NCI-H1930 (cell line): Measurements from ENCODE around the gene ST6GALNAC4.

Experiments used
- DNase-seq, 2 experiments: peaks; one replicate each; lab custom pipeline; 2025; lab: John Stamatoyannopoulos, UW

The ST6GALNAC4 gene, protein sequence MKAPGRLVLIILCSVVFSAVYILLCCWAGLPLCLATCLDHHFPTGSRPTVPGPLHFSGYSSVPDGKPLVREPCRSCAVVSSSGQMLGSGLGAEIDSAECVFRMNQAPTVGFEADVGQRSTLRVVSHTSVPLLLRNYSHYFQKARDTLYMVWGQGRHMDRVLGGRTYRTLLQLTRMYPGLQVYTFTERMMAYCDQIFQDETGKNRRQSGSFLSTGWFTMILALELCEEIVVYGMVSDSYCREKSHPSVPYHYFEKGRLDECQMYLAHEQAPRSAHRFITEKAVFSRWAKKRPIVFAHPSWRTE

DNA sequence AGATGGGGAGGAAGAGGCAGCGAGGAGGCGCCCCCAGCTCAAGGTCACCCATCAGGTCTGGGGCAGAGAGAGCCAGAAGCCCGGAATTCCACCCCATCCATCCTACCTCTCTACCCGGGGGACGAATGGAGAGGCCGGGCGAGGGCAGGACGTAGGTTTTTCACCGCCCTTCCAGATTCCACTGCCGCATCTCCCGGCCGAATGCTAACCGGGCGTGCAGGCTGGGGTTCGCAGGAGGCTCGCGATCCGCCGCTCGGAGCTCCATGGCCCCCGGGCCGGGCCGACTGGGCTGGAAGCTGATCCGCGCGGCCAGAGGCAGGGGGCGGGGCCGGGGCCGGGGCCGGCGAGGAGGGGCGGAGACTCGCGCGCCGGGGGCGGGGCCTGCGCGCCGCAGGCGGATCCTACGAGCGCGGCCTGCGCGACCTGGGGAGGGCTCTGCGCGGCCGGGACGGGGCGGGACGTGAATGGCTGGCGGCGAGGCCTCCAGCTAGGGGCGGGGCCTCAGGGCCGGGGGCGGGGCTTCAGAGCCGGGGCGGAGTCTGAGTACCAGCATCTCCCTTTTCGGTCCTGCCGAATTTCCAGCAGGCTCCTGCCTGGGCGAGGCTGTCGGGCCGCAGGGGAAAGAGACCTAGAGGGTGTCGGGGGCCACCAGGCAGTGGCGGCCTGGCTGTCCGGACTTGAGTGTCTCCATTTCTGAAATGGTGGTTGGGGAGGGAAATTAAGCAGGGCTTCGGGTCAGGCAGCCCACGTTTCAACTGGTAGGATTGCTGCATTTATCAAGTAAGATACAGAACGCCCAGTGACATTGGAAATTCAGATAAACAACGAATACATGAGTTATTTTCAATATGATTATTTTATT lies at the start of gene ST6GALNAC4:
ST6GALNAC4 (minus strand) TSS at position 322 of the 862 bp plus-strand sequence. CDS start 622 bp downstream, outside the sequence.
- DNase-seq = peak; percentile 72 to 82

DNA sequence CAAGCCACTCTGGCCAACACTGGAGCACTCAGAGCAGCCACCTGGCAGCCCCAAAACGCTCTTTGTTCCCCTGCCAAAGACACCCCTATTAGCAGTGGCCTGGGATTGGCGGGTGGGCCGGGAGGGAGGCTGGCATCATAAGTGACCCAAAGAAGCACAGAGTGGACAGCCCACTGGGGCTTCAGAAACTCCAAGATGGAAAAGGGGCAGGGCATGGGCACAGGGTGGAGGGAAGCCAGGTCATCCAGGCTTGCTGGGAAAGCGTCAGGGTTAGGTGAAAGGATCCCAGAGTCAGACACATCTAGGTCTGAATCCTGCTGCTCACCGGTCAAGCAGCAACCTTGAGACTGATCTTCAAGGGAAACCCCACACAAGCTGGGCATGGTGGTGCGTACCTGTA lies 49.1 kb upstream of the ST6GALNAC4 start:
- DNase-seq = no peak

DNA sequence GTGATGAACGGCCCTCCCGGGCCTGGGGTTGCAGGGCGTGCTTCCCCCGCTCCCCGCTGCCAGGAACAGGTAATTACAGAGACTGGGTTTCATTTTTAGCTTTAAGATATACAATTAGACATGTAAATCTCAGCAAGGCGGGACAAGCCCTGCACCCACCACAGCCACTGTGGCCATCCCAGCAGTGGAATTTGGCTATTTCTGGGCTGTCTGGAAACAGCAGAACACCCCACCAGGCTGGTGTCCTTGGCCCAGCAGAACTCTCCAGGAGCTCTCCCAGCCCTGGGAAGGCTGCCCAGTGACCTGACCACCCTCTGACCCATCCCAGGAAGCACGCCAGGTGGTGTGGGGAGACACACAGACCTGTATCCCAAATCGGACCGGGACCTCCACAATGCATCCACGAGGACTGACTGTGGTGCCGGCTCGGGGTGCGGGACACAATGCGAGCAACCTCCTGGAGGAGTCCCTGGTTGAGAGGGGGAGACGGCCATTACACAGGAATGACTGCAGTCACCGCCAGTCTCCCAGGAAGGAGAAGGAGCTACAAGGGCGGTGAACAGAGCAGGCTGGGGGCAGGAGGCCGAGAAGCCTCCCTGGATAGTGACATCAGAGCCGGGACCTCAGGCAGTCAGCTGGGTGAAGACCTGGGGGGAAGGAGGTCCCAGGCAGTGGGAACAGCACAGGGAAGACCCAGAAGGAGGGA lies 46.7 kb upstream of the ST6GALNAC4 start:
- DNase-seq = no peak

DNA sequence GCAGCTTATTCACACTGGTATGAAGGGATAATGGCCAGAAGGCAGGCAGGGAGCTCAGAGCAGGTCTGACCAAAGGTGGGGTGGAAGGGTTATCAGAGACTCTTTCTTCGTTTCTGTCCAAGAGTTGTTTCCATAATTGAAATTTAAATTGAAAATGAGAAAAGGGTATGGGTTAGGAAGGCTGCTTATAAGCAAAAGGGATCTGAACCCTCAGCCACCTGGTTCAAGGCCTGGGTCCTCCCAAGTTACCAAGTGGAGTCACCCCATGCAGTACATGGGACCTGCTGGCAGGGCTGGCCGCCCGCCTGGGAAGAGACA lies 46.2 kb upstream of the ST6GALNAC4 start:
- DNase-seq = no peak

DNA sequence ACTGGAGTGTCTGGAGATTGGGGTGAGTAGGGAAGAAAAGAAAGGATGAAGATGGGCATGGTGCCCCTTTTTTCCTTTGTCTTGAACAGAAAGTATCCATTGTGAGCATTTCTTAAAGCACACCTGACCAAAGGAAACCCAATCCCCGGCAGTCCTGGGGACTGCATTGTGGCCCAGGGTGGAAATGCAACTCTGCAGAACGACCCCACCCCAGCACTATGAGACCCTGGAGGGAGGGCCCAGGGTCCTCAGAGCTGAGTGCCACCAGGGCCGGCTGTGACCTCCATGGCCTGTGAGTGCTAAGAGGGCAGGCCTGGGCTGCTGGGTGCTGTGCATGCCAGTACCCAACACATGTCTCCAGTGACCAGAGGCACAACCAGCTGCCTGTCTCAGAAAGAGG lies 45.4 kb upstream of the ST6GALNAC4 start:
- DNase-seq = no peak

DNA sequence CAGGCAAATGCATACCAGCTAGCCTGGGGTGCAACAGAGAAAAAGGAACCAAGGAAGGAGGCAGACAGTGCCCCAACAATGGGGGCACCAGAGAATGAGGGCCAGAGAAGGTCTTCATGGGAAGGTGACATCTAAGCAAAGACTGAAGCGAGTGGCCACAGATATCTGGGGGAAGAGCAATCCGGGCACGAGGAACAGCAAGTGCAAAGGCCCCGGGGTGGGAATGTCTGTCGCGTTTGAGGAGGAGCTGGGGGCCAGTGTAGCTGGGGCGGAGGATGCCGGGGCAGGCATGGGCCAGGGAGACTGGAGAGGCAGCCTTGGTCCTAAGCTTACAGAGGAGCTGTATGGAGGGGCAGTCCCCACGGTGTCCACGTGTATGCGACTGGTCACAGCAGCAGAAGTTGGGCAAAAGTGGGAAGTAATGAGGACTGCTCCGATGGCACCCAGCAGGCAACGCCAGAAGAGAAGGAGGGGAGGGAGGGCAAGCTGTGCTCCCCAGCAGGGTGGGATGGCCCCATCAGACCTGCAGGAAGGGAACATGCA lies 44.8 kb upstream of the ST6GALNAC4 start:
- no peak for DNase-seq

DNA sequence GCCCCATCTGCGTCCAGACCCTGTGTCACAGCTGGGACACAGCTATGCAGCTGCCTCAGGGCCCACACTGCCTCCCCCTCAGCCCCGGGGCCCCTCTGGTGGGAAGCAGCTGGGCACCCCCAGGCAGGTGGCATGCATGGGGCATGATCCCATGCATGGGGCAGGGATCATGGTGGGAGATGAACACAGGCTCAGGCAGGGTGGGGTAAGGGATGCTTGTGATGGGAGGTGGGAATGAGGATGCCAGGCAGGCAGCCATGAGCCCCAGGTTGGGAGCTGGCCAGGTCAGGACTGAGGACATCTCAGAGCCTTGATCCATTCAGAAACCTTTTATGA lies 44.3 kb upstream of the ST6GALNAC4 start:
- DNase-seq = no peak

DNA sequence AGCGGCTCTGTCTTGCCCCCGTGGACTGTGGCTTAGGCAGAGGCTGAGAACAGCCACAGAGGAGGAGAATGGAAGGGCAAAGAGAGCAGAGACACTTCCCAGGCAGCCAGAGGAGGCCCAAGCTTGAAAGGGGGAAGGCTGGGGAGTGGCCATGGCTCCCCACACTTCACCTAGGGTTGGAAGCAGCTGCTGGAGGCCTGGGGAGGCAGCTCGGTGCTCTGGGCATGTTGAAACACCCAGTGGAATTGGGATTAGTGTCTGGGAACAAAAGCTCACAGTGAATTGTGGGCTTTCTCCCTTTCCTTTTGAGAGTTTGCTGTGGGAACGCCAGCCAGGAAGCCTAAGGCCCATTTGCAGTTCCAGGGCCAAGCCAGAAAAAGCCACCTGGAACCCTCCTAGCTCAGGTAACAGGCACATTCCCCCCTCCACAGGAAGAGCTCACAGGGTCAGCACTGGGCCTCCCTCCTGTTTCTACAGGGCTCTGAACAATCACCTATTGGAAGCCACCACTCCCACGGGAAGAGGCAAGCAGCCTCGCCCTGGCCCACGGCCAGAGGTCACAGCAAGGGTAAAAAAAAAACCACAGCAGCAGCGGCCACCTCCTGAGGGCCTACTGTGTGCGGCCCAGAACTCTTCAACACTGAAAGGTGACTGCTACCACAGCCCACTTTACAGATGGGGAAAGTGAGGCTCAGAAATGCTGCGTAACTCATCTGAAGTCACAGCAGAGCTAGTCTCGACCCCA lies 43.7 kb upstream of the ST6GALNAC4 start:
- DNase-seq = no peak

DNA sequence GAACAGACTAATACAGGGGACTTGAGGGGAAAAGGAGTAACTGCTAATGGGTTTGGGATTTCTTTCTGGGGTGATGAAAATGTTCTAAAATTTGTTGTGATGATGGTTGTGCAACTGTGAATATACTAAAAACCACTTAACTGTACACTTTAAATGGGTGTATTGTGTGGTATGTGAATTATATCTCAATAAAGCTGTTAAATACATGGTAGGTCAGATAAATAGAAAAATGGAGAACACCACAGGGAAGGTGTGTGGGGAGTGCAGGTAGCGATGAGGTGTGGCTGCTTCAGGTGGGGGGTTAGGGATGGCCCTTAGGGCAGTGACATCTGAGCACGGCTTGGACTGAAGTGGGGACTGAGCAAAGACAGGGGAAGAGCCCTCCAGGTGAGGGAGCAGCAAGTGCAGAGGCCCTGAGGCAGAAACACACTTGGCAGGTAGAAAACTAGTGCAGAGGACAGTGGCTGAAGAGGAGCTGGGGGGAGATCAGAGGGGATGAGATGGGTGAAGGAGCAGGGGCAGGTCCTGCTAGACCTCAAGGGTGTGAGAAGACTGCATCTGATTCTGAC lies 43.1 kb upstream of the ST6GALNAC4 start:
- DNase-seq = no peak

DNA sequence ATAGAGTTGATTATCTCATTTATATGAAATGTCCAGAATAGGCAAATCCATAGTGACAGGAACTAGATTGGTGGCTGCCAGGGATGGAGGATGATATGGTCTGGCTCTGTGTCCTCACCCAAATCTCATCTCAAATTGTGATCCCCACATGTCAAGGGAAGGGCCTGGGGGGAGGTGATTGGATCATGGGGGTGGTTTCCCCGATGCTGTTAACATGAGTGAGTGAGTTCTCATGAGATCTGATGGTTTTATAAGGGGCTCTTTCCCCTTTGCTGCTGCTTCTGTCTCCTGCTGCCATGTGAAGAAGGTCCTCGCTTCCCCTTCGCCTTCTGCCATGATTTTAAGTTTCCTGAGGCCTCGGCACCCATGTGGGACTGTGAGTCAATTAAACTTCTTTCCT lies 42.6 kb upstream of the ST6GALNAC4 start:
- no peak for DNase-seq

DNA sequence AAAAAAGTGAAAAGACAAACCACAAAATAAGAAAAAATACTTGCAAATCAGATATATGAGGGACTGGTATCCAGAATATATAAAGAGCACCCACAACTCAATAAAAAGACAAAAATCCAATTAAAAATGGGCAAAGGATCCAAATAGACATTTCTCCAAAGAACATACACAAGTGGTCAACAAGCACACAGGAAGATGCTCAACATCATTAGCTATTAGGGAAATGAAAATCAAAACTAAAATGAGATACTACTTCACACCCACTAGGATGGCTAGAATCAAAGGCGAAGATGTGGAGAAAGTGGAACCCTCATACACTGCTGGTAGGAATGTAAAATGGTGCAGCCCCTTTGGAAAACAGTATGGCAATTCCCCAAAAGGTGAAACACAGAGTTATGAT lies 41.9 kb upstream of the ST6GALNAC4 start:
- DNase-seq = no peak

DNA sequence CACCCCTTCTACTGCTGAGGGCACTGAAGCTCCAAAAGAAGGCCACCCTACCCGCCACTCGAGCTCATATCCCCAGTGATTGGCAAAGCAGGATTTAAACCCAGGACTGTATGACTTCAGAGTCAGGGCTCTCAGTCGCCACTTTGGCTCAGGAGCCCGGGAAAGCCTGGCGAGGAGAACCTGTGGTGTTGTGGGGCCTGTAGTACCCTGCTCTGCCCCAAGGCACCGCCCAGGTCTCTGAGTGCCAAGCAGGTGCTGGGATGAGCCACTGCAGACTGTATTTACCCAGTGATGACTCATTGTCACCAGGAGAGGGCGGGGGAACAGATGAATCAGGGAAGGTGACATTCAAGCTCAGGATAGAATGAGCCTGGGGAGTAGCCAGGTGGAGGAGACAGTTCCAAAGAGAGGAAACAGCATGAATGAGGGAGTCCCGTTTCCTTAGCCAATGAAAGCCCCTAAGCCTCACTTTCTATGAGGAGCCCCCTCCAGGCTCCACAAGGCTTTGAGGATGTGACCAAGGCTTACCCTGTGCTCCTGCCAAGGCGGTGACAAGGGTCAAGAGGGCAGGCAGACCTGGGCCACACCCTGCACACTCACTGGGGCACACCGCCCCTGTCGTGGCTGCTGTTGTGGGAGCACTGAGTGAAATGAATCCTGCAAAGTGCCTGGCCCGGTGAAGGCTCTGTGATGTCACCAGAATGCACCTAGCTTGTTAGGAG lies 38.6 kb upstream of the ST6GALNAC4 start:
- DNase-seq = peak; percentile 44 to 73

DNA sequence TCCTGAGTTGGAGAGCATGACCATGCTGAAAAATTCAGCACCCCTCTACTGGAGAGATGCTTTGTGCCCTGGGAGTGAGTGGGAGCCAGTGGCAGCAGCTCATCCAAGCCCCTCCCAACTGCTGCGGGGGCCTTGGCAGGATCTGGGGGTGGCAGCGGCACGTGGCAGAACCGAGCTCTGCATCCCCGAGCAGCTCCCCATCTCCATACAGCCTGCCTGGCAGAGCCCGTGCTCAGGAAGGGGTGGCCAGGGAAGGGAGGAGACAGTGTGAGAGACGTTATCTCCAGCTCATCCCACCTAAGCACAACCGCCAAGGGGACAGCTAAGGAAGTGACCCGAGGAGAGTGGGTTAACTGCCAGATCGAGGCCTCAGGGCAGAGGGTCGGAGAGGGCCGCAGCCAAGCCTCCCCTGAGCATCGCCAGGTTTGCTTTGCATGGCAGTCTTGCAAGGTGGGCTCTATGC lies 38.0 kb upstream of the ST6GALNAC4 start:
- no peak for DNase-seq

DNA sequence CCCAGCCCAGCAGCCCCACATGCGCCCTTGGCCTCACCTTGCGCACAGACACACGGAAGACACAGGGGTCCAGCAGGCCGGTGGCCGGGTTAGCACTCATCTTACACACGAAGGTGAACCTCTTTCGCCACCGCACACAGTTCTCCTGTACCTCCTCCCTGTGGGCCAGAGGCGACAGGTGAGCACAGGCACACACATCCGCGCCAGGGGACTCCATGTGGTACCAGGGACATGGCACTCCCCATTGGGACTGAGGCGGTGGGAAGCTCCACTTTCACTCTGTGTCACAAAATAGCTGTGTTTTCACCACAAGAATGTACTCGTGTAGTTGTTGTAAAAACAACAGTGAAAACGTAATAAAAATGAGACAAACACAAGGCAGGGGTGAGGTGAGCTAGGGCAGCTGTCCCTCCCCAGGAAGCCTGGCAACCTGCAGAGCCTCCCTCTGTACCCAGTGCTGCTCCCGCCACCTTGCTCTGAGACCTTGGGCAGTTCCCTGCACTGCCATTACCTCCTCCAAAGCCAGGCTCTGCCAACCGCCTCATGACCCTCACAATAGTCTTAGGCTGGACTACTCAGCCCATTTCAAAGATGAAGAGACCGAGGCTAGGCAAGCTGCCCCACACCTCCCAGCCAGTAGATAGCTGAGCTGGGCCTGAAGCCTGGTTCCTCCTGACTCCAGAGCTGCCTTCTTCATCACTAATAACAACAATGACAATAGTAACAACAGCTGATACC lies 37.1 kb upstream of the ST6GALNAC4 start:
- DNase-seq = no peak

DNA sequence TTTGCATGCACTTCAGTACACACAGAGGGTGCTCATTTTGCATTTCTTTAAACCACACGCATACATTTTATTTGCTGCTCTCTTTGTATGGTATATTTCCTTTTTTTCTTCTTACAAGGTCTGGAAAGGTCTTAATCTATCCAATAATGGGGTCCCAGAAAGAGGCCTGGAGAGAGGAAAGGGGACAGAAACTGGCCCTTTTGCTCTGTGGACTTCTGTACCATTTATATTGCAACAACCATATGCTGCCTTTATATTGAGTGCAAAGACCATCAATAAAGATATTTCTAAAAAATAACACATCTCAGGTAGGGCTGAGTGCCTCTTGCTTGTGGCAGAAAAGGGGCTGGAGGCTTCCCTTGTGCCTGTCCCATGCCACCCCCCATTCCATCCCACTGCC lies 36.3 kb upstream of the ST6GALNAC4 start:
- no peak for DNase-seq

DNA sequence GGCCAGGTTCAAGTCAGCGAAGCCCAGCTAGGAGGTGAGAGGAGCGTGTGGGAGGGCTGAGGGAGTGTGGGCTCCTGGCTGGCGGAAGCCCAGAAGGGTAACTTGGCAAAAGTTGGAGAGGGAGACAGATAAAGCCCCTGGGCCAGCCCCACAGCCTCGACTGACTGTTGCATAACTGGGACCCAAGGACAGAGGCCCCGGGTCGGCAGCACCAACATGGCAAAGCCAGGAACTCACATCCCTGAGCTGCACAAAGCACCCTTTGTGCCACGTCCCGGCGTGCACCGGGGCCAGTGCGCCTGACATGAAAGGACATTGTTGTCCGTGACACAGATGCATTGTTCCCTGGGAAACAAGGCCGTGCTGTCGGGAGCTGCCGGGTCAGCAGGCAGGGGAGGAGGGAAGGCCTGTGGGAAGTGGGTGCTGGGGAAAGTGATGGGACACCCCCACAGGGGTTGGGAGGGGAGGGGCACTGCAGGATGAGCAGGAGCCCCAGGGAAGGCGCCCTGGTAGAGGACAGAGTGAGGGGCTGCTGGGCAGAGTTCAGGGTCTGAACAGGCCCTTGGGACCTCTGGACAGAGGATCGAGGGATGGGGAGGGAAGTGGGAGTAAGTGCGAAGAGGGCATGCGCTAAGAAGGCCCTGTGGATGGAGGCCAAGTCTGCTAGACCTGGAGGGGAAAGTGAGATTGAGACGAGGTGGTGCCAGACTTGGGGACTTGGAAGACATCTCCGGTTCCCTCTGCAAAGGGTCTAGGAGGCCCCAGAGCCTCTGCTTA lies 33.9 kb upstream of the ST6GALNAC4 start:
- DNase-seq = no peak

DNA sequence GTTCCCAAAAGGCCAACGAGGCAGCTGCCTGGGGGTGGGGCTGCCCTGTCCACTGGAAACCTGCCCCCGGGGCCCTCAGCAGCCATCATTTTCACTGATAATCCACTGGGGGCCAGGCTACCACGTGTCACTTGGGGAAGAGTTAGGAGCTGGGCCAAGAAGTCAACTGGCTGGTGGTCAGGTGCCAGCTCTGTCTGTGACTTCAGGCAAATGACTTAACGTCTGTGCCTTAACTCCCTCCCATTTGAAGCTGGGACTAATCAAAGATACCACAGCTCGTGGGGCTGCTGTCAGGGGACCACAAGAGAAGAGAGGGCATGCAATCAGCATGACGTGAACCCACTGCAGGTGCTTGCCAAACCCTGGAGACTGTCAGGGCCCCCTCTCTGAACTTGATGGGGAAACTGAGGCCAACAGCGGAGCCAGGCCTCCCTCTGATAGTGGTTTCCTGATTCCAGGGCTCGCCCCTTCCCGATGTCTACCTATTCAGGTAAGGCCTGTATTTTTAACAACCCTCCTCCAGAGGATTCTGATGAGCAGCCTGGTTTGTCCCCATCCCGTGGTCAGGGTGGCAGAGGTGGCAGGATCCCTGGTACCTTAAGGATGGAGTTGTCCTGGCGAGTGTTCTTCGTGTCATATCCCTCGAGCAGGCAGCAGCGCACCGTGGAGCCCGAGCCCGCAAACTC lies 33.1 kb upstream of the ST6GALNAC4 start:
- DNase-seq = no peak

DNA sequence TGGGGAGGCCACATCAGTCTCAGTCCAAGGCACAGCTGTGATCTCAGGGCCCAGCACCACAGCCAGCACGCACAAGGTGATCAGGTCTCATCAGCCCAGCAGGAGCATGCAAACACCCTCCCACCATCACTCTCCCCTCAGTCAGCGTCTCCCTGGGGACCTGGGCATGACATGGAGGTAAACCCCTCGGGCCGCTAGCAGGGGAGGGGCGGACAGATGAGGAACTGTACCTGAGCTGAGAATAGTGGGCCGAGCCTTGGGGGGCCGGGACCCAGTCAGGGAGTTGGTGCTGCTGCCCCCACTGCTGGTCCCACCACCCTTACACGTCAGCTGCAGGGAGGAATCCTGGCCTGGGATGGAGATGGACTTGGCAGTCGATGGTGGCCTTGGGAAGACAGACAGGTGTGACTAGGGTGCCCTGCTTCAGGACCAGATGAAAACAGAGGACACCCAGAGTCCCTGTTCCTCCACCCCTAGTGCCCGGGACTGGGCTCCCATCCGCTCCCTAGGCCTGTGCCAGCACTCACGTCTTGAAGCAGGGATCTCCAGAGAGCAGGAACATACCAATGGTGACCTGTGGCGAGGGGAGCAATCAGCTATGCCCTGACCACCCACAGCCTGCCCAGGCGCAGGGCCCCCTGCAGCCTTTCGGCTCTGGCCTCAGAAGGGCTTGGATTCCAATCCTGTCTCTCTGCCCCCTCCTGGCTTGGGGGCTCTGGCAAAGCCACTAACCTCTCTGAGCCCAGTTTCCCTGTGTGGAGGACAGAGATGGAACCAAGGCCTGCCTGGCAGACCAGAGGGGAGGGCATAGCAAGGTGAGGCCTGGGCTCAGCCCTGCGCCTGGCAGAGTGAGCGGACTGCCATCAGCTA lies 31.2 kb upstream of the ST6GALNAC4 start:
- no peak for DNase-seq
